GM20000 (cell line): ENCODE measurements around the gene EXOSC5.

Experiments
- DNase-seq: peaks from one replicate; pipeline ENCODE4 v3.0.0; 2012; ENCODE audit warnings: low spot score
- TF ChIP-seq, protein P1 (sequence below): IDR thresholded peaks from 2 replicates; pipeline ENCODE4 v1.5.1; 2012; ENCODE audit warnings: mild to moderate bottlenecking, control low read depth; ENCODE audit errors: extremely low read depth, missing control alignments

Gene EXOSC5

DNA sequence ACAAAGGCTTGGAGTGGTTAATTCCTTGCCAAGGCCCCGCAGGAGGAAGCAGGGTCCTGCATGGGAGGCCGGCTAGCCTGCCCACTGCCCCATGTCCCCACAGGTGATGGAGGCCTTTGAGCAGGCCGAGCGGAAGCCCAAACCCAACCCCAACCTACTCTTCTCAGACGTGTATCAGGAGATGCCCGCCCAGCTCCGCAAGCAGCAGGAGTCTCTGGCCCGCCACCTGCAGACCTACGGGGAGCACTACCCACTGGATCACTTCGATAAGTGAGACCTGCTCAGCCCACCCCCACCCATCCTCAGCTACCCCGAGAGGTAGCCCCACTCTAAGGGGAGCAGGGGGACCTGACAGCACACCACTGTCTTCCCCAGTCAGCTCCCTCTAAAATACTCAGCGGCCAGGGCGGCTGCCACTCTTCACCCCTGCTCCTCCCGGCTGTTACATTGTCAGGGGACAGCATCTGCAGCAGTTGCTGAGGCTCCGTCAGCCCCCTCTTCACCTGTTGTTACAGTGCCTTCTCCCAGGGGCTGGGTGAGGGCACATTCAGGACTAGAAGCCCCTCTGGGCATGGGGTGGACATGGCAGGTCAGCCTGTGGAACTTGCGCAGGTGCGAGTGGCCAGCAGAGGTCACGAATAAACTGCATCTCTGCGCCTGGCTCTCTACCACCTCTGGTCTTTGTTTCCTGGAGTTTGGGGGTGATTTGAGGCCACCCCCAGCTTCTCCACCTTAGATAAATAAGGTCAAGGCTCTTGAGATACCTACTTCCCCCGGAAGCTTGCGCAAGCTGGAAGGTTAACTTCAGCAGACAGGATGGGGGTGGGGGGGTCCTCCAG, 27.4 kb upstream of the EXOSC5 start:
- TF ChIP-seq, protein P1, sequence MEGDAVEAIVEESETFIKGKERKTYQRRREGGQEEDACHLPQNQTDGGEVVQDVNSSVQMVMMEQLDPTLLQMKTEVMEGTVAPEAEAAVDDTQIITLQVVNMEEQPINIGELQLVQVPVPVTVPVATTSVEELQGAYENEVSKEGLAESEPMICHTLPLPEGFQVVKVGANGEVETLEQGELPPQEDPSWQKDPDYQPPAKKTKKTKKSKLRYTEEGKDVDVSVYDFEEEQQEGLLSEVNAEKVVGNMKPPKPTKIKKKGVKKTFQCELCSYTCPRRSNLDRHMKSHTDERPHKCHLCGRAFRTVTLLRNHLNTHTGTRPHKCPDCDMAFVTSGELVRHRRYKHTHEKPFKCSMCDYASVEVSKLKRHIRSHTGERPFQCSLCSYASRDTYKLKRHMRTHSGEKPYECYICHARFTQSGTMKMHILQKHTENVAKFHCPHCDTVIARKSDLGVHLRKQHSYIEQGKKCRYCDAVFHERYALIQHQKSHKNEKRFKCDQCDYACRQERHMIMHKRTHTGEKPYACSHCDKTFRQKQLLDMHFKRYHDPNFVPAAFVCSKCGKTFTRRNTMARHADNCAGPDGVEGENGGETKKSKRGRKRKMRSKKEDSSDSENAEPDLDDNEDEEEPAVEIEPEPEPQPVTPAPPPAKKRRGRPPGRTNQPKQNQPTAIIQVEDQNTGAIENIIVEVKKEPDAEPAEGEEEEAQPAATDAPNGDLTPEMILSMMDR, result no peak

GRCh38 chr19:41422955-41423354, 25.8 kb upstream of the EXOSC5 start:
- TF ChIP-seq, protein P1, result no peak
- no peak for DNase-seq

More for the DNA sequence above, 27.4 kb upstream of the EXOSC5 start:
- no peak for DNase-seq

GRCh38 chr19:41422456-41422855, 25.3 kb upstream of the EXOSC5 start:
- DNase-seq, result no peak
- TF ChIP-seq, protein P1, result no peak

- no peak for DNase-seq
- TF ChIP-seq, protein P1, result no peak
These were observed 24.8 kb upstream of the EXOSC5 start for GRCh38 chr19:41421973-41422372.

DNA sequence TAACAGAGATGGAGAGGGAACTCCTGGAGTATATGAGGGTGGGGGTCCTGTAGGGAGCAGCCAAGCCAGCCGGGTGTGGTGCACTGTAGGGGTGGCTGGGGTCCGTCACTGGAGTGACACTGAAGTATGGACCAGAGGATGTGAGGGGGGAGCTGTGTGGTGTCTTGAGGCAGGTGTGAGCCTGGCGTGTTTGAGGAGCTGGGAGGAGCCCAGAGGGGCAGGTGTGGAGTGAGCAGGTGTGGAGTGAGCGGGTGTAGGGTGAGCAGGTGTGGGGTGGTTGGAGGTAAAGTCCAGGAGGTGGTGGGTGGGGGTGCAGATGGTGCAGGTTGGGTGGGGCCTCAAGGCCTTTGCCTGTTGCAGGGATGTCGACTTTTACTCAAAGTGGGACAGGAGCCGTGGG, 24.2 kb upstream of the EXOSC5 start:
- TF ChIP-seq, protein P1, result no peak
- DNase-seq, result no peak

- TF ChIP-seq, protein P1, result no peak
- no peak for DNase-seq
These were observed 23.1 kb upstream of the EXOSC5 start for GRCh38 chr19:41420101-41420880.

- TF ChIP-seq, protein P1, result no peak
- no peak for DNase-seq
These were observed 19.1 kb upstream of the EXOSC5 start for GRCh38 chr19:41416194-41416674.
